ENCODE data around the gene CABP1.
A peak's percentile ranks its signal among the peaks of the same experiment; 100 is the strongest.

The CABP1 gene

GRCh38 chr12:120685522-120685921, 45.1 kb downstream of the CABP1 start:
- Histone ChIP-seq H3K4me3 (ENCODE audit: low read length) (no peak overlapping the region), H2BK120ac (ENCODE audit: low read depth, low read length) (no peak overlapping the region), H3K36me3 (ENCODE audit: control insufficient read depth, insufficient read depth, low read length) (no peaks in the 10 kb centered on the region), H3K18ac (ENCODE audit: low read length) (no peak overlapping the region), H3K56ac (ENCODE audit: low read length) (no peak overlapping the region), H2AK5ac (ENCODE audit: low read length) (no peak overlapping the region), H4K5ac (ENCODE audit: low read length) (no peak overlapping the region), H3K23ac (ENCODE audit: low read length) (no peak overlapping the region), H3K27me3 (ENCODE audit: insufficient read depth, low read length, poor library complexity) (no peaks in the 10 kb centered on the region), H2BK5ac (ENCODE audit: low read length) (no peak overlapping the region), H3K4ac (ENCODE audit: low read depth, low read length) (no peak overlapping the region), H3K9ac (ENCODE audit: low read length) (no peak overlapping the region), H3K27ac (ENCODE audit: low read depth, low read length) (no peak overlapping the region), H3K79me2 (ENCODE audit: control insufficient read depth, insufficient read depth, low read length) (peaks cover 34% of the 10 kb centered on the region), H4K8ac (ENCODE audit: low read depth, low read length) (no peak overlapping the region), H3K79me1 (ENCODE audit: low read length) (peaks cover 10% of the 10 kb centered on the region), H3K4me2 (ENCODE audit: low read length) (no peak overlapping the region), H3K4me1 (ENCODE audit: control insufficient read depth, low read depth, low read length) (peaks cover 9% of the 10 kb centered on the region), H2BK15ac (replicated peaks; ENCODE audit: low read depth) (no peak overlapping the region)
- DNase-seq: no peak
- no CpG with 5 or more reads among the region's 3 CpGs for WGBS (ENCODE audit: extremely low coverage, insufficient coverage, low lambda C conversion rate)

DNA sequence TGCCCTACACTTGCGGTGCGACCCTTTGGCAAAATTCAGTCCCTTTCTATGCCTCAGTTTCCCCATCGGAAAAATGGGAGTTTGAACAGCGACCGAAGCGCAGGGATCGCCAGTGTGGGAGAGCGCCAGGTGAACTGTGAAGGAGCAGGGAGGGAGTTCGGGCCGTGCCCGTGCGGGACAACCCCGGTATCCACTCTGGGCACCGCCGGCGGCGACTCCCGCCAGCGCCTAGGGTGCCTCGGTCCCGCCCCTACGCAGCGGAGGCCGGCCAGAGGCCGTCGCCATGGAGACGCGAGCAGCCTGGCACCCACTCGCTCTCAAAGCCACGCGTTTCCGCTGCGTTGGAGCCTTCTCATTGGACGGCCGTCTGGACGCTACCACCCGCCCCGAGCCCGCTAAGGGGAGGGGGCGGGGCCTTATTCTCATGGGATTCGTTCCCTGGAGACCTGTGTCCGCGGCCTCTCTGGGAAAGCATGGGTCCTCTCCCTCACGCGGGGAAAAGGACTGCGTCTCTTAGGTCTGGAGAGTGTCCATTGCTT, 45.8 kb downstream of the CABP1 start:
- H3K56ac ChIP-seq (ENCODE audit: low read length): peak overlapping the region; percentile 97
- no peak overlapping the region for H3K4ac ChIP-seq (ENCODE audit: low read depth, low read length)
- peak overlapping the region; percentile 94 for H3K4me2 ChIP-seq (ENCODE audit: low read length)
- H3K9ac ChIP-seq (ENCODE audit: low read length): peak overlapping the region; percentile 87
- peak overlapping the region; percentile 37 for H2BK5ac ChIP-seq (ENCODE audit: low read length)
- peaks cover 16% of the 10 kb centered on the region for H3K79me1 ChIP-seq (ENCODE audit: low read length)
- H2AK5ac ChIP-seq (ENCODE audit: low read length): no peak overlapping the region
- peak overlapping the region; percentile 76 for H3K27ac ChIP-seq (ENCODE audit: low read depth, low read length)
- peak overlapping the region; percentile 77 for H3K4me3 ChIP-seq (ENCODE audit: low read length)
- WGBS (ENCODE audit: extremely low coverage, insufficient coverage, low lambda C conversion rate): no CpG with 5 or more reads among the region's 46 CpGs
- peak; percentile 99 for DNase-seq
- peaks cover 15% of the 10 kb centered on the region for H3K4me1 ChIP-seq (ENCODE audit: control insufficient read depth, low read depth, low read length)
- H3K36me3 ChIP-seq (ENCODE audit: control insufficient read depth, insufficient read depth, low read length): no peaks in the 10 kb centered on the region
- H3K23ac ChIP-seq (ENCODE audit: low read length): no peak overlapping the region
- no peak overlapping the region for H2BK120ac ChIP-seq (ENCODE audit: low read depth, low read length)
- peak overlapping the region; percentile 36 for H3K18ac ChIP-seq (ENCODE audit: low read length)
- no peak overlapping the region for H4K8ac ChIP-seq (ENCODE audit: low read depth, low read length)
- H2BK15ac ChIP-seq (replicated peaks; ENCODE audit: low read depth): no peak overlapping the region
- H3K79me2 ChIP-seq (ENCODE audit: control insufficient read depth, insufficient read depth, low read length): peaks cover 41% of the 10 kb centered on the region
- no peak overlapping the region for H4K5ac ChIP-seq (ENCODE audit: low read length)
- no peaks in the 10 kb centered on the region for H3K27me3 ChIP-seq (ENCODE audit: insufficient read depth, low read length, poor library complexity)

DNA sequence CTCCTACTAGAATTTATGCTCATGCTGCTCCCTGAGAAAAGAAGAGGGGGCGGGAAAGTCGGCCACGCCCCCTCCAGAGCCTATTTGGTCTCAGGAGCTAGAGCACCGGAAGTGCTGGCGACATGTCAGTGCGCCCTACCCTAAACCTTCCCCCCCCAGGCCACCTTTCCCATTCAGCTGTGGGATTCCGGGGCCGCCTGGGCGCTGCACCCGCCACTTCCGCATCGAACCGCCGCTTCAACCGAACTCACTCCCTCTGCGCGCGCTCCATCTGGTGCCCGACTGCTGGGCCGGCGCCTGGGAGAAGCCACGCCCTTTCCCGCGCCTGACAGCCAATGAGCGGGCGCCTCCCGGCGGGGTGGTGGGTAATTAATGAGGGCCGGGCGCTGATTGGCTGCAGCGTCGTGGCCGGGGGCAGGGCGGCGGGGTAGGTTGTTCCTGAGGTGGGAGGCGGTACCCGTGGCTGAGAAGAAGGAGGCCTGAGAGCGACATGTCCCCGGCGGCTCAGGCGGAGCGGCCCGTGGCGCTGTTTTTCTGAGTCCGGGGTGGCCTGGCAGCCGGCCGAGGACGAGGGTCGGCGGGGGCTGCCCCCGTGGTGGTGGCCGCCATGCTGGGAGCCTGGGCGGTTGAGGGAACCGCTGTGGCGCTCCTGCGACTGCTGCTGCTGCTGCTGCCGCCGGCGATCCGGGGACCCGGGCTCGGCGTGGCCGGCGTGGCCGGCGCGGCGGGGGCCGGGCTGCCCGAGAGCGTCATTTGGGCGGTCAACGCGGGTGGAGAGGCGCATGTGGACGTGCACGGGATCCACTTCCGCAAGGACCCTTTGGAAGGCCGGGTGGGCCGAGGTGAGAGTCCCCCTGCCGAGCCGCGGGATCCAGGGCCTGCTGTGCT, 46.5 kb downstream of the CABP1 start, which contains the start of gene MLEC:
TSS of gene MLEC (plus strand) at position 460 of the 888 bp plus-strand sequence. CDS start at position 608, 148 bp downstream.
- no peaks in the 10 kb centered on the region for H3K36me3 ChIP-seq (ENCODE audit: control insufficient read depth, insufficient read depth, low read length)
- no peak within 1 kb of the TSS for H4K8ac ChIP-seq (ENCODE audit: low read depth, low read length)
- no peak within 1 kb of the TSS for H2BK15ac ChIP-seq (replicated peaks; ENCODE audit: low read depth)
- peak within 1 kb of the TSS; percentile 69 for H3K18ac ChIP-seq (ENCODE audit: low read length)
- peak within 1 kb of the TSS; percentile 9 for H2BK120ac ChIP-seq (ENCODE audit: low read depth, low read length)
- peaks cover 47% of the 10 kb centered on the region for H3K79me2 ChIP-seq (ENCODE audit: control insufficient read depth, insufficient read depth, low read length)
- peak within 1 kb of the TSS; percentile 81 for H3K4ac ChIP-seq (ENCODE audit: low read depth, low read length)
- H3K23ac ChIP-seq (ENCODE audit: low read length): no peak within 1 kb of the TSS
- no peaks in the 10 kb centered on the region for H3K27me3 ChIP-seq (ENCODE audit: insufficient read depth, low read length, poor library complexity)
- peak within 1 kb of the TSS; percentile 94 for H3K4me2 ChIP-seq (ENCODE audit: low read length)
- no peak within 1 kb of the TSS for H4K5ac ChIP-seq (ENCODE audit: low read length)
- peaks cover 17% of the 10 kb centered on the region for H3K4me1 ChIP-seq (ENCODE audit: control insufficient read depth, low read depth, low read length)
- H2AK5ac ChIP-seq (ENCODE audit: low read length): no peak within 1 kb of the TSS
- H3K79me1 ChIP-seq (ENCODE audit: low read length): peaks cover 19% of the 10 kb centered on the region
- H2BK5ac ChIP-seq (ENCODE audit: low read length): peak within 1 kb of the TSS; percentile 37
- peak within 1 kb of the TSS; percentile 96 for H3K9ac ChIP-seq (ENCODE audit: low read length)
- peak within 1 kb of the TSS; percentile 76 for H3K27ac ChIP-seq (ENCODE audit: low read depth, low read length)
- DNase-seq: peak; percentile 98
- peak within 1 kb of the TSS; percentile 77 for H3K4me3 ChIP-seq (ENCODE audit: low read length)
- H3K56ac ChIP-seq (ENCODE audit: low read length): peak within 1 kb of the TSS; percentile 97
- no CpG with 5 or more reads among the region's 84 CpGs for WGBS (ENCODE audit: extremely low coverage, insufficient coverage, low lambda C conversion rate)

DNA sequence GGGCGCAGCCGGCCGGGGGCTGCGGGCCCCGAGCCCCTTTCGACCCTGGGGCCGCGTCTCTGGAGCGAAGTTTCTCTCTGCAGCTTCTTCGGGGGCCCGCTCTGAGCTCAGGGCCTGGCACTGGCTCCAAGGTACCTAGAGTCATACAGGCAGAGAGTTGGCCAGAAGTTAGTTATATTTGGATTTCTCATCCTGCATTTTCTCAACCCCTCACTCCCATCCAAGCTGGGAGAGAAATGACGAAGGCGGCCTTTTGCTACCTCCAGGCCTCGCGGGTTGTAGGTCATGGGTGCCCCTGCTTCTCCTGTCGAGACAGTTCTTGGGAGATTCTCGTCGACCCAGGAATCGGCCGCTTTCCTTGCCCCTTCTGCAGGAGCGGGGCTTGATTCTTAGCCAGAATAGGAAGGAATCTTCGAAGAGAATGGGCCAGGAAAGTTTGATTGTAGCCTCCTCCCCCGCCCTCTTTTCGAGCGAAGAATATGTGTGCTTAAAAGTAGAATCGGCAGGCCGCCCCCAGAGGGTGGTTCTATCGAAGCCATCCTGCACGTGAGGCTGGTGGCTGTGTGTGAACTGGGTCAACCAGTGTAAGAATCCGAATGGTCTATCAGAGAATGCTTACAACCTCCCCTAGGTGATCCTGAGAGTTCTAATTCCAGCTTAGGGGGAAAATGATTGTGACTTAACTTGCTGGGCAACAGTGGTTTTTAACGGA, 47.3 kb downstream of the CABP1 start:
- peak overlapping the region; percentile 69 for H3K18ac ChIP-seq (ENCODE audit: low read length)
- peaks cover 55% of the 10 kb centered on the region for H3K79me2 ChIP-seq (ENCODE audit: control insufficient read depth, insufficient read depth, low read length)
- no CpG with 5 or more reads among the region's 31 CpGs for WGBS (ENCODE audit: extremely low coverage, insufficient coverage, low lambda C conversion rate)
- no peak overlapping the region for H2BK5ac ChIP-seq (ENCODE audit: low read length)
- H3K36me3 ChIP-seq (ENCODE audit: control insufficient read depth, insufficient read depth, low read length): no peaks in the 10 kb centered on the region
- H2BK15ac ChIP-seq (replicated peaks; ENCODE audit: low read depth): no peak overlapping the region
- H2AK5ac ChIP-seq (ENCODE audit: low read length): no peak overlapping the region
- no peak overlapping the region for H4K8ac ChIP-seq (ENCODE audit: low read depth, low read length)
- peaks cover 23% of the 10 kb centered on the region for H3K79me1 ChIP-seq (ENCODE audit: low read length)
- H3K27me3 ChIP-seq (ENCODE audit: insufficient read depth, low read length, poor library complexity): no peaks in the 10 kb centered on the region
- peak overlapping the region; percentile 96 for H3K56ac ChIP-seq (ENCODE audit: low read length)
- peak overlapping the region; percentile 96 for H3K9ac ChIP-seq (ENCODE audit: low read length)
- no peak overlapping the region for H4K5ac ChIP-seq (ENCODE audit: low read length)
- H2BK120ac ChIP-seq (ENCODE audit: low read depth, low read length): no peak overlapping the region
- no peak overlapping the region for H3K27ac ChIP-seq (ENCODE audit: low read depth, low read length)
- DNase-seq: peak; percentile 54
- H3K4me1 ChIP-seq (ENCODE audit: control insufficient read depth, low read depth, low read length): peaks cover 19% of the 10 kb centered on the region
- H3K4me2 ChIP-seq (ENCODE audit: low read length): peak overlapping the region; percentile 39
- no peak overlapping the region for H3K23ac ChIP-seq (ENCODE audit: low read length)
- peak overlapping the region; percentile 63 for H3K4me3 ChIP-seq (ENCODE audit: low read length)
- H3K4ac ChIP-seq (ENCODE audit: low read depth, low read length): peak overlapping the region; percentile 81

GRCh38 chr12:120688527-120689071, 48.2 kb downstream of the CABP1 start:
- Histone ChIP-seq H3K23ac (ENCODE audit: low read length) (no peak overlapping the region), H3K18ac (ENCODE audit: low read length) (no peak overlapping the region), H3K27me3 (ENCODE audit: insufficient read depth, low read length, poor library complexity) (no peaks in the 10 kb centered on the region), H3K36me3 (ENCODE audit: control insufficient read depth, insufficient read depth, low read length) (no peaks in the 10 kb centered on the region), H2BK120ac (ENCODE audit: low read depth, low read length) (no peak overlapping the region), H3K9ac (ENCODE audit: low read length) (peak overlapping the region; percentile 96), H3K56ac (ENCODE audit: low read length) (peak overlapping the region; percentile 96), H4K5ac (ENCODE audit: low read length) (no peak overlapping the region), H2BK15ac (replicated peaks; ENCODE audit: low read depth) (no peak overlapping the region), H3K4ac (ENCODE audit: low read depth, low read length) (no peak overlapping the region), H2BK5ac (ENCODE audit: low read length) (no peak overlapping the region), H3K4me3 (ENCODE audit: low read length) (peak overlapping the region; percentile 63), H3K4me2 (ENCODE audit: low read length) (peak overlapping the region; percentile 39), H3K79me1 (ENCODE audit: low read length) (peaks cover 30% of the 10 kb centered on the region), H3K79me2 (ENCODE audit: control insufficient read depth, insufficient read depth, low read length) (peaks cover 61% of the 10 kb centered on the region), H3K27ac (ENCODE audit: low read depth, low read length) (no peak overlapping the region), H4K8ac (ENCODE audit: low read depth, low read length) (no peak overlapping the region), H2AK5ac (ENCODE audit: low read length) (no peak overlapping the region), H3K4me1 (ENCODE audit: control insufficient read depth, low read depth, low read length) (peaks cover 19% of the 10 kb centered on the region)
- DNase-seq: no peak
- WGBS (ENCODE audit: extremely low coverage, insufficient coverage, low lambda C conversion rate): no CpG with 5 or more reads among the region's 6 CpGs
